Measurements from ENCODE around the gene CADM1. TPM values are rescaled to one million over a fixed set of nuclear protein-coding genes. Genes with fewer than 3 reads are reported as not detected.

Gene CADM1
- total RNA-seq, 2 experiments from 2014 or later, result 0.52 to 0.80 TPM

DNA sequence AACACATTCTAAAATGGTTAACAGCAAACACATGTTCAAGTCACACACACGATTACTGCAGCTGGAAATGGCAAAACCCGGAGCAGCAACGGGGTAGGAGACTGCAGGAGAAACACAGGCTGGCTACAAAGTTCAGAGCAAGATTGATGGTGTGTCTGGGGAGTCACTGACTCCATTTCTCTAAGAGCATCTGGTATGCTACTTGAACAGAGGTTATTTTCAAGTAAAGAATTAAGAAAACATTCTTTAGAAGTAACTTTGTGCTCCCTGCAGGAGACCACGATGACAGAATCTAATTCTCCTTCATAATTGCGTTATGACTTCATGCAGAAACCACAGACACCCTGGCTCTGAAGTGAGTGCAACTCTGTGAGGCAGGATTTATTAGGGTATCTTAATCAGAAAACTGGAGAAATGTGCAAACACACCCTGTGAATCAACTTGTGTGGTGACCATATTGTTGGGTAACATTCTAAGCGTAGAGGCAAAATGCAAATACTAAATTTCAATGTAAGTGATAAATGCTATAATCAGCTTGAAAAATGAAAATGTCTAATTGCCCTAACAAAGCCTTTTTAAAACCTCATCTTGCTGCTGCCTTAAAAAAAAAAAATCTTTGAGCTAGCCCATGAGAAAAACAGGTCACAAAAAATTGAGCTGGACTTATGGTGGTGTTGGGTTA, 303.0 kb downstream of the CADM1 start:
- POLR2A ChIA-PET, result no interaction called here
- CTCF ChIA-PET, result no interaction called here

GRCh38 chr11:115199481-115200069, 304.6 kb downstream of the CADM1 start:
- ChIA-PET POLR2A (no interaction called here), CTCF (interaction anchor here (0.9 to 1.2 kb wide), 2 partner anchors 16 to 20 kb away, joined by 3 read pairs; no protein-coding TSS in a partner anchor)

GRCh38 chr11:115198321-115198741, 305.9 kb downstream of the CADM1 start:
- ChIA-PET POLR2A (no interaction called here), CTCF (interaction anchor here (1.2 kb wide), 1 partner anchor 21 kb away, joined by 3 read pairs; no protein-coding TSS in a partner anchor)

DNA sequence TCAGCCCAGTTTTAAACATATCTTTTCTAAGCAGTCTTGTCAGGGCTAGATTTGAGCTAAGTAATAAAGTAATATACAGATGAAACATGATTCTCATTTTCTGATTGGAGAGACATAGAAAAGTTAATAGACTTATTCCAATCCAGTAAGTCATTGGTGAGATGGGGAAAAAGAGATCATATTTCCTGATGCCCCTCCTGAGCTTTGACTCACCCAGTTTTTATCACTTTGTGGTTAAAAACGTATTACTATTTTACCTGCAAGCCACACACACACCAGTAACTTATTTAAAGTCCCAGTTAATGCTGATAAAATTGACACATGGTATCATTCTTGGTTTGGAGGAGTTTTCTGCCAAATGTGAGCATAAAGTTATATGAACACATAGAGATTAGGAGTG, 306.8 kb downstream of the CADM1 start:
- CTCF ChIA-PET, result no interaction called here
- POLR2A ChIA-PET, result no interaction called here

DNA sequence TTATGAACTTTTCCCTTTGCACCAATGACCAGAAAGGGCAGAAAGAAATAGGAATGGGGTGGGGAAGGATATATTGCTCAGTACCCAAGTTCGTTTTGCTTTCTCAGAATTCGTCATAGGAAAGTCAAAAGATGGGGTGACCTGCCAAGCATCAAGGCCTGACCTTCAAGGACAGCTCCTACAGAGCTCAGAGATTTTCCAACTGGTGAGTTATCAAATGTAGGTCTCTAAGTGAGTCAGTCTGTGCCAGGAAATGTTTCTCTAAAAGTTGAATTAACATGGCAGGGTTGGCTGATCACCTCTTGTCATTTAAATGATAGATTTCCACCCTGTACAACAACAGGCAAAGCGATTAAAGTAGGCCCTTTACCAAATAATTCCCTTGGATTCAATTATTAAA, 307.2 kb downstream of the CADM1 start:
- CTCF ChIA-PET, result no interaction called here
- POLR2A ChIA-PET, result no interaction called here

DNA sequence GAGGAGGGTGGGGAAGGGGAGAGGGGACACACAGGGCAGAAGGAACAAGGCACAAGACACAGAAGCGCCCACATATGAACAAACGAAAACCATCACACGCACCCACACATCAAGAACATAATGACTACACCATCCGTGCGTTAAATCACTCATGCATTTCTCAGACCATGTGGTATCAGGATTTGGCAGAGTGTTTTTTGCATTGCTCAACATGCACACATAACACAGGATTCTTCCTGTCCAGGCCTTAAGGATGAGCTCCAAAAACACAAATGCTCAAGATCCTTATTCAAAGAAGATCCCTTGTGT, 309.5 kb downstream of the CADM1 start:
- ChIA-PET POLR2A (no interaction called here), CTCF (no interaction called here)

DNA sequence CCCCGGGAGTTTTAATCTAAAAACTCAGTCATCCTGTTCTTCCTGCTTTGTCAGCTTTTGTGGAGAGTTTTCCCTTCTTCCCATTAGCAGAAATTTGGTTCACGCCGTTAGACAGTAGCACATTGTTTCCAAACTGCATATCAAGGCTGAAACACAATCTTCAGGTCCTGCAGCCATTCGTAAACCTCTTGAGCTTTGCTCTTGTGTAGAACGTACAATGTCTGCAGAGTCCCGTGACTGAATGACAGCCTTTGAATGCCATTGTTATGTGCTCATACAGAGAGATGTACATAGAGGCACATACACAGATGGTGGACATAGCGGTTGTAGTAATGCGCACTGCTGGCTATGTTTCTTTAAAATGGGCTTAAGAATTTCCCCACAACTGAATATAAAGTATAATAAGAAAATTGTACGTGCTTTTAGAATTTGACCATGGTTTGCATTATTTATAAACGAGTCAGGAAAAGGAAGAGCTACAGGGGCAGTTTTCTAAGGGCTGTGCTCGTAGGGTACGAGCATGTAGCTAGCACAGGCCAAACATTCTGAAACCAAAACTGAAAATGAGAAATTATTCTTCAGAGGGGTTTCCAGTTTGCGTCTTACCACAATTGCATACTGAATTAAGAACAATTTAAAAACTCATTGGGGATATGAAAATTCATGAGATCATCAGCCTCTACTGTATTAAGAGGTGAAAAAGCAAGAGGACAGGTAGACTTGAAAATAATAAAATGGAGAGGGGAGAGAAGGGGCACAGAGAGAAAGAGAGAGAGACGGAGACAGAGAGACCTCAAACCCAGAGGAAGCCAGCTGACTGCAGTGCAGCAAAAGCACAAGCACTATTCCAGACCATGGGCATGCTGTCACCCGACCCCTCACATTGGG, 310.1 kb downstream of the CADM1 start:
- ChIA-PET CTCF (no interaction called here), POLR2A (no interaction called here)

- POLR2A ChIA-PET, result no interaction called here
- CTCF ChIA-PET, result no interaction called here
Observed at GRCh38 chr11:115191761-115192160, 312.5 kb downstream of the CADM1 start.

DNA sequence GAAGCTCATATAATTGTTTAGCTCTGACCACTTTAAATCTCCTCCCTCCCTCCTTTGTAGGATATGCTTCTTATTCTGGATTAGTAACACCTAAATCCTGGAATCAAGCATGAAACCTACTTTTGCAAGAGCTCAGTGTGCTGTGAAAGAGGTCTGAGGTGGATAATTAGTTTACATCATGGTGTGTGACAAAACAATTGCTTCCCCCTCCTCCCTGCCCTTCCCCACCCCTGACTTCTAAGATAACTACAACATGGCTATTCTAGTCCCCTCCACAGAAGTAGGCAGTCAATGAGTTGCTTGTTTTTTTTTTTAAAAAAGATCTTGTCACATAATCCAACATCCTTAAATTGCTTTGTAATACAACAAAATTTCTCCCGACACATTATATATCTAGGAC, 314.0 kb downstream of the CADM1 start:
- POLR2A ChIA-PET, result no interaction called here

DNA sequence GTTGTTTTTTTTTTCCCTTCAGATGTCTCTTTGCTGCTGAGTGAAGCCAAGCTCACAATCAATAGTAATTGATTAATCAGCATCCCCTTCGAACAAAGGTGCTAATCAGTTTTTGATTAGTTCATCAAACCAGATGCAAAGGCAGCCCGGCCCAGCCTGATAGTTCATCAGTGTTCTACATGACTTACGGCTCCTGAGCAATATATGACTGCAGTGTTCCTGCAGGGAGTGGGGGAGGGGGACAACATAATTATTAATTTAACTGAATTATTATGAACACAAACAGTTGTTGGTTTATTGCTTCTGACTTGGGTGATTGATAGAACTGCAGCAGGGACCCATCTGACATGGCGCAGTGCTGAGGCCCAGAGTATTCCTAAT, 315.3 kb downstream of the CADM1 start:
- ChIA-PET CTCF (no interaction called here), POLR2A (no interaction called here)

More for the DNA sequence above, 314.0 kb downstream of the CADM1 start:
- CTCF ChIA-PET, result no interaction called here

GRCh38 chr11:115188188-115188897, 315.9 kb downstream of the CADM1 start:
- CTCF ChIA-PET, result no interaction called here
- POLR2A ChIA-PET, result no interaction called here

- ChIA-PET POLR2A (no interaction called here), CTCF (no interaction called here)
Observed at GRCh38 chr11:115185931-115186330, 318.3 kb downstream of the CADM1 start.

- POLR2A ChIA-PET, result no interaction called here
- CTCF ChIA-PET, result no interaction called here
Observed at GRCh38 chr11:115185507-115185906, 318.7 kb downstream of the CADM1 start.

DNA sequence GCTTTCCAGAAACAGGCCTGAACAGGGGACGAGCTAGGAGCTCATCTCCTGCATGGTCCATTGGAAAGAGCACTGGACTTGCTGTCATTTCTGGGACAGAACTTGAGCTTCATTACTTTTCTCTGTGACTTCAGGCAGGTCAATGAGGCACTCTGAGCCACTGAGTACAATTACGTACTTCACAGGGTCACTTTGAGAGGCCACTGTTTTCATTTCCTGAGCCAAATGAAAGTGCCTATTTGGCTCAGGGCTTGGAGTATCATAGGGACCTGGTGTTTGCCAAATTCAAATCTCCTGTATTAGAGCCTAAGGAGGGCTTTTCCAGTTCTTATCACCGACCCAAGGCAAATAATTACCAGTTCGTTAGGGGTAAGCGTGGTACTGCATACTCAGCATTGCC, 319.3 kb downstream of the CADM1 start:
- POLR2A ChIA-PET, result no interaction called here
- CTCF ChIA-PET, result no interaction called here

GRCh38 chr11:115183830-115184229, 320.4 kb downstream of the CADM1 start:
- POLR2A ChIA-PET, result no interaction called here
- CTCF ChIA-PET, result no interaction called here

DNA sequence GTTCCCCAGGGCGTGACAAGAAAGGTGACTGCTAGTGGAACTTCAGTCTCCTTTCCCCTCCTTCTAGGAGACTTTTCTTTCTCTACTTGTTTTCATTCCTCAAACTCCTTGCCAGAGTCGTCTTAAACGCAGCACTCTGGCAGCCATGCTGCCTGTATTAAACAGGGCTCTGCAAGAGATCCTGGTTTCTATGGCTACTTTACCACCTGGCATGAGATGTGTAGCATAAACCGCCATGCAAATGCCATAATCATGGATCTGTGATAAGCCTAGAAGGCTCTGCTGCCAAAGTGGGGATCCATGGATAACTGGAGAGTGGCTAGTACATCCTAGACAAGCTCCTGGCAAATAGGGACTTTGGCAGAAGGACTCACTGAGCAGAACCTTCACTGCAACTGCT, 321.1 kb downstream of the CADM1 start:
- ChIA-PET POLR2A (no interaction called here), CTCF (no interaction called here)

GRCh38 chr11:115182282-115182955, 321.8 kb downstream of the CADM1 start:
- POLR2A ChIA-PET, result no interaction called here
- CTCF ChIA-PET, result no interaction called here

GRCh38 chr11:115181538-115181937, 322.7 kb downstream of the CADM1 start:
- POLR2A ChIA-PET, result no interaction called here

DNA sequence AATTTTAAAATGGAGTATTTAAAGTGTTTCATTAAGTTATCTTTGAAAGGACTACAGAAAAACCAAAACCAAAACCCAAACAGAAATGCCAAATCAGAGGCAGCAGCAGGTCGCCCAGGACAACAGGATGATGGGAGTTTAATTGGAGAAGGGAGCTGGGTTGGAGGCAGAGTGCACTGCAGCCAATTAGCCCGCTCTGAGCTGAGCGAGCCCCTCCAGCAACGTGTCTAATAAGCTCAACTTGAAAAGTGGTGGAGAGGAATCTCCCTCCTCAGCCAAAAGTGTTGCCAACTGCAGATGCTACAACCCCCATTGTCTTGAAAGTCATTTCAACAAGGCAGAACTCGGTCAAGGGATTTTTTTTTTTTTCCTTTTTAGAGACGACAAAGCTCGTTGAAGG, 323.9 kb downstream of the CADM1 start:
- POLR2A ChIA-PET, result interaction anchor here (0.7 kb wide), 1 partner anchor 1263 kb away, joined by 3 read pairs; no protein-coding TSS in a partner anchor
- CTCF ChIA-PET, result no interaction called here

More at GRCh38 chr11:115181538-115181937, 322.7 kb downstream of the CADM1 start:
- CTCF ChIA-PET, result no interaction called here

- ChIA-PET POLR2A (interaction anchor here (0.7 kb wide), 1 partner anchor 1262 kb away, joined by 3 read pairs; no protein-coding TSS in a partner anchor), CTCF (no interaction called here)
Observed at GRCh38 chr11:115179636-115180035, 324.6 kb downstream of the CADM1 start.

Measured in activated CD8-positive, alpha-beta memory T cell treated with anti-CD3 and anti-CD28 coated beads for 36 hours (primary cell).